Endometrium (tissue), 2 donors: ENCODE data around the gene EIF3CL.
"Not testable (repeated sequence)": the region's sequence is repeated elsewhere in the genome, so short reads cannot be mapped to it uniquely, and the experiment has no call there.

Source experiments
- FAIRE-seq: peaks from 2 replicates; lab custom pipeline; 2012; peaks lifted over from hg19 to GRCh38; lab: Jason Lieb, UNC
- donor health status: control.
- donor health status: control.

The EIF3CL gene

DNA sequence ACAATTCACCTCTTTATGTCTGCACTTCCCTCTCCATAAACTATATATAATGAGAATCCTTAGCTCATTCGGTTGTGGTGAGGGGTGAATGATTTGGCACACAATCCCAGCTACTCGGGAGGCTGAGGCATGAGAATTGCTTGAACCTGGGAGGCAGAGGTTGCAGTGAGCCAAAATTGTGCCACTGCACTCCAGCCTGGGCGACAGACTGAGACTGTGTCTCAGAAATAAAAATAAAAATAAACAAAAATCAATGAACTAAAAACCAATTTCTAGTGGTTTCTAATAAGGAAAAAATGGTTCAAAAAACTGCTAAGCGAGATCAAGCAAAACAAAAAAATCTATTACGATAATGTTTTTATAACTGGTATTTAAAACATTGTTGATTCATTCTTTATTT lies 40.2 kb downstream of the EIF3CL start, which contains the start of gene NPIPB6:
Gene NPIPB6, minus strand, starts transcription at position 101 of the 400 bp plus-strand sequence. CDS start 686 bp downstream, outside the sequence.
- FAIRE-seq, result not testable (repeated sequence)

DNA sequence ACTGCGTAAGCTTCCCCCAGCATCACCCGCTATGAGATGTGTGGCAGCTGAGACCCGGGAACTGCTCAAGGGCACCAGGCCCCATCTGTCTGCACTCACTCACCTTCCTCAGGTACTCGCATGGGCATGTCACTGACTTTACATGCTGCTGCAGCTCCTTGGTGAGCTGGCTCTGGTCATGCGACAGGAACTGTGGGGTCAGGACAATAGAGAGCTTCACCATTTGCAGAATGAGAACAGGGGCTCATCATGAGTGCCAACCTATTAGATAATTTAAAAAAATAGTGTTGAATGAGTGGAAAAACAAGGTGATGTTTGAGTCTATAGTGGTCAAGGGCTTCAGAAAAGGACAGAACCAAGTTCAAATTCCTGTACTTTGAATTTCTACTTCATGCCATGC lies 41.0 kb downstream of the EIF3CL start:
- not testable (repeated sequence) for FAIRE-seq

- FAIRE-seq, result not testable (repeated sequence)
These were observed 65.4 kb downstream of the EIF3CL start for GRCh38 chr16:28338230-28338629.

DNA sequence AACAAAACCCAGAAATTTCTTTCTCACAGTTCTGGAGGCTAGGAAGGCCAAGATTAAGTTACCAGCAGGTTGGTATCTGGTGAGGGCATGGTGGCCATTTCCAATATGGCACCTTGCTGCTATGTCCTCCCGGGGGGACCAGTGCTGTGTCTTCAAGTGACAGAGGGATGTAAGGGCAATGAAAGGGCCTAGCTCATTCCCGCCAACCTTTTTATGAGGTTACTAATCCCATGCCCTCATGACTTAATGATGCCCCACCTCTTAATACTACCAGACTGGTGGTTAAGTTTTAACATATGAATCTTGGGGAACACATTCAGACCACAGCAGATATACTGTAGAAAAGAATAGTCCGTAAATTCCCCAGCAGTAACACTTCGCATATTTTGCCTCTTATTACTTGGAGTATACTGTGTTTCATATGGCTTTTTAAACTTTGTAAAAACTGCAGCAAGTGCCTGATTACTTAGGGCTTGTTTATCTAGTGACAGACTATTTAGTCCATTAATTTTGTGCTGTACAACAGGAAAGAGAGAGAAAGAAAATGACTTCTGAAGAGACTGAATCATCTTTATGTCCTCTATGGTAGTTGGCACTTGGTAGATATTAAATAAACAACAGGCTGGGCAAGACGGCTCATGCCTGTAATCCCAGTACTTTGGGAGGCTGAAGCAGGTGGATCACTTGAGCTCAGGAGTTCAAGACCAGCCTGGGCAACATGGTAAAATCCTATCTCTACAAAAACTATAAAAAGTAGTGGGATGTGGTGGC lies 66.5 kb downstream of the EIF3CL start:
- FAIRE-seq, result not testable (repeated sequence)

DNA sequence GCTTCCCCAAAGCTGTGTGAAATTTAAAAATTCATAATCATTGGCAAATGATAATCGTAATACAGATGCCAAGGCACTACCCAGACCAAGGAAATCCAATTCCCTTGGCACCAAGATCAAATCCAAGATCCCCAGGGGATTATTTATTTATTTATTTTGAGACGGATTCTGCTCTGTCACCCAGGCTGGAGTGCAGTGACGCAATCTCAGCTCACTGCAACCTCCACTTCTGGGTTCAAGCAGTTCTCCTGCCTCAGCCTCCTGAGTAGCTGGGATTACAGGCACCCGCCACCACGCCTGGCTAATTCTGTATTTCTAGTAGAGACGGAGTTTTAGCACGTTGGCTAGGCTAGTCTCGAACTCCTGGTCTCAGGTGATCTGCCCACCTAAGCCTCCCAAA lies 68.0 kb downstream of the EIF3CL start:
- FAIRE-seq, result not testable (repeated sequence)

DNA sequence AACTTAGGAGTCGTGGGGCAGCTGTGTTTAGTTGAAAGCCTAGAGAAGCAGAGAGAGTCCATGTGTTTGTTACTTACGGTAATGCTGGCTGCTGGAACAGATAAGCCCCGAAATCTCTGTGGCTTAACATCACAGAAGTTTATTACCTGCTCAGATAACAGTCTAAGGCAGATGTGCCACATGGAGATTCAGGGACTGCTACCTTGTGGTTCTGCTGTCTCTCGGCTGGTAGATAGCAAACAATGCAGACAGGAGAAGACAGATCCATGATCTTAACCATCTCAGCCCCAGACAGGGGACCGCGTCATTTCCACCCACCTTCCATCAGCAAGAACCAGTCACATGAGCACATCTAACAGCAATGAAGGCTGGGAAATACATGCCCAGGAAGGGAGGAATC lies 71.0 kb downstream of the EIF3CL start:
- FAIRE-seq, result not testable (repeated sequence)

DNA sequence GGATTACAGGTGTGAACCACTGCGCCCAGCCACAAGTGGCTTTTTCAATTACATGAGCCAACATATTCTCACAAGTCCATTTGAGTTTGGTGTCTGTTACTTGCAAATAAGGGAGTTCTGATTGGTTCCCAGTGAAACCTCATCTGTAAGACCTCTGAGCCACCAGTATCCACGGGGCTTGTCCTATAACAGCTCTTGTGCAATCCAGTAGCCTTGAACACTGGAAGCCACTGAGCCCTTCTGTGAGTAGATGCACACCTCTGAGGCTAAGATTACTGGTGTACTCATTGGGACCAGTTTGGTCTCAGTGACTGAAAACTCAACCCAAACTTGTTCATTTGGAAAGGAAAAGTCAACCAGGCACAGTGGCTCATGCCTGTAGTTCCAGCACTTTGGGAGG lies 72.7 kb downstream of the EIF3CL start:
- FAIRE-seq, result not testable (repeated sequence)

GRCh38 chr16:28330232-28330631 lies 73.4 kb downstream of the EIF3CL start:
- FAIRE-seq, result not testable (repeated sequence)
